Measurements from ENCODE around the gene OR13C9. TPM values are rescaled to one million over a fixed set of nuclear protein-coding genes. Genes with fewer than 3 reads are reported as not detected.

OR13C9 gene
- total and polyA plus RNA-seq, 10 of the 15 experiments (the other 5 are each of a cell fraction or from before 2014, with no cell fraction given) = not detected

GRCh38 chr9:104604801-104605200, 13.2 kb downstream of the OR13C9 start:
- H2AFZ ChIP-seq (ENCODE audit: control insufficient read depth, low read depth, low read length) = no peak overlapping the region
- peak; percentile 79 for ATAC-seq
- CTCF ChIA-PET = no interaction called here
- SMC1A ChIA-PET (ENCODE audit: uncharacterized antibody, unreplicated experiment) = interaction anchor here (1.0 kb wide), 1 partner anchor 10 kb away, joined by 3 read pairs; no protein-coding TSS in a partner anchor
- no peak overlapping the region for H3K9ac ChIP-seq (ENCODE audit: control insufficient read depth, insufficient read depth, low read length)
- RAD21 ChIA-PET (ENCODE audit: unreplicated experiment) = no interaction called here
- H3K27me3 ChIP-seq (replicated peaks in 1 of 2; ENCODE audit: control insufficient read depth in 2 of 2, insufficient read depth in 2 of 2, low read length in 1 of 2) = no peaks in the 10 kb centered on the region
- no TSS peak for BruUV-seq (replicated peaks)
- POLR2A ChIA-PET = no interaction called here
- in situ Hi-C loops (cut with MboI) = no loop called here
- FAIRE-seq = no peak
- no peaks in the 10 kb centered on the region for H3K79me2 ChIP-seq (ENCODE audit: control insufficient read depth, insufficient read depth, low read length)
- no peak overlapping the region for H3K4me3 ChIP-seq
- H3K4me2 ChIP-seq (ENCODE audit: control insufficient read depth, insufficient read depth) = no peak overlapping the region
- 27% methylated on average over 3 of the region's 3 CpGs for WGBS (ENCODE audit: insufficient coverage, insufficient replicate concordance, low lambda C conversion rate, missing lambda C conversion rate)
- no peak overlapping the region for H3K27ac ChIP-seq (ENCODE audit: control insufficient read depth, insufficient read depth)
- H3K4me1 ChIP-seq (ENCODE audit: control insufficient read depth, insufficient read depth, low read length) = no peaks in the 10 kb centered on the region
- intact Hi-C loops (cut with micrococcal nuclease; ENCODE audit: unreplicated experiment) = loop anchor here (5.0 kb wide), 2 partner anchors 78 to 142 kb away; partner anchors contain the start of gene NIPSNAP3A
- no peak for DNase-seq (ENCODE audit: low read depth, low spot score)
- H4K20me1 ChIP-seq (ENCODE audit: control insufficient read depth, insufficient read depth) = no peaks in the 10 kb centered on the region
- no peaks in the 10 kb centered on the region for H3K9me3 ChIP-seq (replicated peaks; ENCODE audit: control insufficient read depth, insufficient read depth, low read length)
- H3K36me3 ChIP-seq (ENCODE audit: control insufficient read depth in 2 of 2, insufficient read depth in 2 of 2, low read length in 1 of 2) = no peaks in the 10 kb centered on the region
- TF ChIP-seq TARDBP (IDR thresholded peaks at IDR 0.05; ENCODE audit: borderline replicate concordance) = no peak
- no peak for TF ChIP-seq CUX1 (IDR thresholded peaks at IDR 0.05; ENCODE audit: insufficient replicate concordance, low read depth, low read length)
- no peak for TF ChIP-seq POLR2A (IDR thresholded peaks at IDR 0.05; ENCODE audit: low read depth, low read length)
- TF ChIP-seq ESRRA (IDR thresholded peaks at IDR 0.05; ENCODE audit: low read length) = no peak
- no peak for TF ChIP-seq STAT3 (IDR thresholded peaks at IDR 0.05; ENCODE audit: low read depth, low read length)
- TF ChIP-seq RELB (IDR thresholded peaks at IDR 0.05; ENCODE audit: low read depth) = no peak
- peak; percentile 70 for TF ChIP-seq PBX3 (IDR thresholded peaks at IDR 0.05; ENCODE audit: insufficient replicate concordance, low read depth, low read length)
- no peak for TF ChIP-seq TAF1 (IDR thresholded peaks at IDR 0.05; ENCODE audit: borderline replicate concordance, low read depth, low read length)
- TF ChIP-seq IKZF1 (conservative IDR thresholded peaks at IDR 0.05) = peak; percentile 39; the same call in 1 of the 2 replicates
- TF ChIP-seq E2F4 (IDR thresholded peaks at IDR 0.05; ENCODE audit: low read depth, low read length) = no peak
- no peak for TF ChIP-seq RBBP5 (conservative IDR thresholded peaks at IDR 0.05)
- no peak for TF ChIP-seq BACH1 (IDR thresholded peaks at IDR 0.05; ENCODE audit: borderline replicate concordance)
- no peak for TF ChIP-seq NR2C2 (IDR thresholded peaks at IDR 0.05; ENCODE audit: borderline replicate concordance, control insufficient read depth, insufficient read length, low read depth)
- TF ChIP-seq PML (IDR thresholded peaks at IDR 0.05; ENCODE audit: low read length) = no peak
- peak in 1 of 2 experiments; percentile 46; a peak in 1 of 4 replicates for TF ChIP-seq BHLHE40 (IDR thresholded peaks at IDR 0.05; ENCODE audit: borderline replicate concordance in 1 of 2, low read depth in 2 of 2, low read length in 1 of 2)
- no peak for TF ChIP-seq NFXL1 (IDR thresholded peaks at IDR 0.05; ENCODE audit: borderline replicate concordance)
- TF ChIP-seq MTA2 (IDR thresholded peaks at IDR 0.05; ENCODE audit: low read depth) = peak; percentile 80

All from GM12878 (cell line).